Neural progenitor cell (in vitro differentiated cells): ENCODE measurements around the gene SHC3. TPM values are rescaled to one million over a fixed set of nuclear protein-coding genes. Genes with fewer than 3 reads are reported as not detected.

Experiments used
- DNase-seq: peaks from one replicate; pipeline ENCODE4 v3.0.0-alpha.2; 2016; ENCODE audit warnings: low spot score
- H2AFZ ChIP-seq: fragments of 200-600 bp; sonication (generic); replicated peaks from 2 replicates; pipeline ENCODE4 v1.6.1; 2016; ENCODE audit warnings: antibody characterized with exemption
- H3F3A ChIP-seq: fragments of 200-600 bp; sonication (generic); 2 replicates; pipeline ENCODE4 v1.6.1; 2016; ENCODE audit warnings: antibody characterized with exemption, low read depth
- H3K27ac ChIP-seq: fragments of 200-600 bp; sonication (generic); 2 replicates; pipeline ENCODE4 v1.5.1; 2016; ENCODE audit warnings: mild to moderate bottlenecking
- H3K27me3 ChIP-seq: fragments of 200-600 bp; sonication (generic); 2 replicates; pipeline ENCODE4 v1.6.1; 2016; ENCODE audit warnings: mild to moderate bottlenecking, moderate library complexity
- H3K36me3 ChIP-seq: fragments of 200-600 bp; sonication (generic); 2 replicates; pipeline ENCODE4 v1.5.1; 2016
- H3K4me1 ChIP-seq: fragments of 200-600 bp; sonication (generic); 2 replicates; pipeline ENCODE4 v1.6.1; 2016; ENCODE audit warnings: mixed run types
- H3K4me2 ChIP-seq: fragments of 200-600 bp; sonication (generic); 2 replicates; pipeline ENCODE4 v1.6.1; 2016
- H3K4me3 ChIP-seq: fragments of 200-600 bp; sonication (generic); 2 replicates; pipeline ENCODE4 v1.5.1; 2016
- H3K79me2 ChIP-seq: fragments of 200-600 bp; sonication (generic); 2 replicates; pipeline ENCODE4 v1.6.1; 2016; ENCODE audit warnings: low read depth
- H3K9ac ChIP-seq: fragments of 200-600 bp; sonication (generic); 2 replicates; pipeline ENCODE4 v1.6.1; 2016
- H3K9me3 ChIP-seq: fragments of 200-600 bp; sonication (generic); 2 replicates; pipeline ENCODE4 v1.5.1; 2016; ENCODE audit warnings: low read depth
- H4K20me1 ChIP-seq: fragments of 200-600 bp; sonication (generic); 2 replicates; pipeline ENCODE4 v1.6.1; 2016; ENCODE audit warnings: low read depth
- H3K27ac Mint-ChIP-seq: 3 replicates; pipeline ENCODE4 v1.8.0; 2021; ENCODE audit warnings: mixed read lengths
- H3K27me3 Mint-ChIP-seq: 2 replicates; pipeline ENCODE4 v1.8.0; 2022; ENCODE audit warnings: low read depth, mild to moderate bottlenecking, inconsistent platforms, moderate library complexity, mixed read lengths; ENCODE audit not compliant: insufficient read depth
- H3K36me3 Mint-ChIP-seq: 3 replicates; pipeline ENCODE4 v1.8.0; 2021; ENCODE audit warnings: mixed read lengths
- H3K4me1 Mint-ChIP-seq: 3 replicates; pipeline ENCODE4 v1.8.0; 2021; ENCODE audit warnings: mixed read lengths
- H3K4me3 Mint-ChIP-seq: 3 replicates; pipeline ENCODE4 v1.8.0; 2021; ENCODE audit warnings: mild to moderate bottlenecking, moderate library complexity, mixed read lengths
- H3K9me3 Mint-ChIP-seq: 3 replicates; pipeline ENCODE4 v1.8.0; 2020; ENCODE audit warnings: mixed read lengths
- CTCF ChIP-seq: fragments of 200-600 bp; sonication (generic); IDR thresholded peaks from 2 replicates; pipeline ENCODE4 v1.5.1; 2017; ENCODE audit warnings: antibody characterized with exemption, mild to moderate bottlenecking
- EZH2 ChIP-seq: fragments of 200-600 bp; sonication (generic); IDR thresholded peaks from 2 replicates; pipeline ENCODE4 v1.6.1; 2017; ENCODE audit warnings: antibody characterized with exemption, mild to moderate bottlenecking, moderate library complexity
- EZH2phosphoT487 ChIP-seq: fragments of 200-600 bp; sonication (generic); IDR thresholded peaks from 2 replicates; pipeline ENCODE4 v1.6.1; 2017; ENCODE audit warnings: antibody characterized with exemption
- total RNA-seq: library from RNA; depleted of rRNA; stranded (reverse); fragments of >200 nt; gene quantifications from 2 replicates; pipeline ENCODE4 v1.2.3, GENCODE V29; 2015; ENCODE audit warnings: low replicate concordance

Gene SHC3
- total RNA-seq, 1 donor from 2014 or later = 0.64 TPM

DNA sequence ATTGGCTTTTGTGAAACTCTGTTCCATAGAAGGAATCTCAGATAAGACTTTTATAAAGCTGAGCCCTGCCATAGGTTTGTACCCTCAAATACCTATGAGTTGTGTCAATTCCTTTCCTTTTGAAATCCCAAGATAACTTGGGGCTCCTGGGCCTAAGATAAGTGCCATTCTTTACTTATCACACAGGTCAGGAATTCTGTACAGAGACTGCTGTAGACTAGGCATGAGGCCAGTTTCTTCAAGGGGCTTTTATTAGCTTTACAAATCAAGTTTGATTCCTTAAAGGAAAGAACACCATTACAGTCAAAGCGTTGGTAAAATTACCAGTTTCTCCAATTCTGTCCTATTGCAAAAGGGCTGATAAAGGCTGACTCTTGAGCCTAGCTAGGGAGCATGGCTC, 39.2 kb downstream of the SHC3 start:
- peaks cover 5% of the 10 kb centered on the region for H3K27me3 Mint-ChIP-seq
- Histone ChIP-seq H3K36me3 (no peaks in the 10 kb centered on the region), H3K4me2 (no peak overlapping the region), H3K4me1 (no peaks in the 10 kb centered on the region), H3K27ac (no peak overlapping the region), H3K79me2 (no peaks in the 10 kb centered on the region), H3K27me3 (no peaks in the 10 kb centered on the region), H4K20me1 (no peaks in the 10 kb centered on the region), H3K4me3 (no peak overlapping the region), H3F3A (no peaks in the 10 kb centered on the region), H2AFZ (no peak overlapping the region), H3K9me3 (peaks cover 11% of the 10 kb centered on the region), H3K9ac (no peak overlapping the region)
- H3K36me3 Mint-ChIP-seq = peaks cover 61% of the 10 kb centered on the region
- DNase-seq = no peak
- H3K4me1 Mint-ChIP-seq = no peaks in the 10 kb centered on the region
- peaks cover 43% of the 10 kb centered on the region for H3K9me3 Mint-ChIP-seq
- H3K27ac Mint-ChIP-seq = no peak overlapping the region
- H3K4me3 Mint-ChIP-seq = no peak overlapping the region
- no peak for TF ChIP-seq EZH2phosphoT487
- TF ChIP-seq EZH2 = no peak
- no peak for TF ChIP-seq CTCF

GRCh38 chr9:89138463-89139390, 39.9 kb downstream of the SHC3 start:
- Histone ChIP-seq H3K27me3 (no peaks in the 10 kb centered on the region), H3K27ac (no peak overlapping the region), H3K79me2 (no peaks in the 10 kb centered on the region), H3K4me3 (no peak overlapping the region), H3F3A (no peaks in the 10 kb centered on the region), H3K9me3 (peaks cover 15% of the 10 kb centered on the region), H3K36me3 (no peaks in the 10 kb centered on the region), H3K9ac (no peak overlapping the region), H2AFZ (no peak overlapping the region), H3K4me1 (no peaks in the 10 kb centered on the region), H3K4me2 (no peak overlapping the region), H4K20me1 (no peaks in the 10 kb centered on the region)
- no peak for DNase-seq
- peaks cover 46% of the 10 kb centered on the region for H3K9me3 Mint-ChIP-seq
- H3K36me3 Mint-ChIP-seq = peaks cover 61% of the 10 kb centered on the region
- H3K4me3 Mint-ChIP-seq = no peak overlapping the region
- H3K27ac Mint-ChIP-seq = no peak overlapping the region
- no peaks in the 10 kb centered on the region for H3K4me1 Mint-ChIP-seq
- H3K27me3 Mint-ChIP-seq = peaks cover 3% of the 10 kb centered on the region
- TF ChIP-seq CTCF (no peak), EZH2 (no peak), EZH2phosphoT487 (no peak)

DNA sequence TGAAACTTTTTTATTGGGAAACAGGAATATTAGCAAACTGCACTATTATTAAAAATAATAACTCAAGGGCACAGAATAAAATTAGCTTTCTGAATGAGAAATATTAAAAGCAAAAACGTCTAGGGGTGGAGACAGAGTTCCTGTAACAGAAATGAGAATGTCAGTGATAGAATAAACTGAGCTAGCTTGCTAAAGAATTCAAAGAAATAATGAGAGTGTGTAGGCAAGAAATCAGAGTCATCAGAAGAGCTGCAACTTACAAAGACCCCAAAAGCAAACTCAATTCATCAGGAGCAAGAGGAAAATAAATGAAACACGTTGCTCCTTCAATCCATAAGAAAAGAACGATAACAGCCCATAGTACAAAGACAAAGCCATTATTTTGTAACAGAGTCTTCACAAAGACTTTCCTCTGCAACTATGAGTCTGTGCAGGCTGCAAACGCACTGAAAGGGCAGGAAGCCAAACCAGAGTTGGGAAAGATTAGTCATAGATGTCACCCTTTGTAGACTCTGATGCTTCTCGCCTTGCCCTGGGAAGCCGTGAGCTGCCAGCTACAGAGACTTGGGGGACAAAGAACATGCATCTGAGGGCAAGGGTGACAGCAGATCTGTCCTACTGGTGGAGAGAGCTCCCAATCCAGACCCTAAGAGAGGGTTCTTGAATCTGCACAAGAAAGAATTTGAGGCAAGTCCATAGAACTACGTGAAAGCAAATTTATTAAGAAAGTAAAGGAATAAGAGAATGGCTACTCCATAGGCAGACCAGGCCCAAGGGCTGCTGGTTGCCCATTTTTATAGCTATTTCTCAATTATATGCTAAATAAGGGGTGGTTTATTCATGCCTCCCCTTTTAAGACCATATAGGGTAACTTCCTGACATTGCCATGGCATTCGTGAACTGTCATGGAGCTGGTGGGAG, 40.8 kb downstream of the SHC3 start:
- Histone ChIP-seq H3K9me3 (peaks cover 15% of the 10 kb centered on the region), H3F3A (no peaks in the 10 kb centered on the region), H2AFZ (no peak overlapping the region), H3K9ac (no peak overlapping the region), H3K4me2 (no peak overlapping the region), H3K36me3 (no peaks in the 10 kb centered on the region), H4K20me1 (no peaks in the 10 kb centered on the region), H3K27me3 (no peaks in the 10 kb centered on the region), H3K4me1 (no peaks in the 10 kb centered on the region), H3K79me2 (no peaks in the 10 kb centered on the region), H3K27ac (no peak overlapping the region), H3K4me3 (no peak overlapping the region)
- H3K36me3 Mint-ChIP-seq = peaks cover 56% of the 10 kb centered on the region
- TF ChIP-seq EZH2 (no peak), EZH2phosphoT487 (no peak), CTCF (no peak)
- no peak overlapping the region for H3K27ac Mint-ChIP-seq
- H3K27me3 Mint-ChIP-seq = peaks cover 2% of the 10 kb centered on the region
- H3K4me3 Mint-ChIP-seq = no peak overlapping the region
- H3K9me3 Mint-ChIP-seq = peaks cover 50% of the 10 kb centered on the region
- no peaks in the 10 kb centered on the region for H3K4me1 Mint-ChIP-seq
- no peak for DNase-seq
